HG03064 (cell line): ENCODE data around the gene NDUFB7.
"Not testable (repeated sequence)": the region's sequence is repeated elsewhere in the genome, so short reads cannot be mapped to it uniquely, and the experiment has no call there.

Experiments
- ATAC-seq: cut with Tn5 transposase; IDR thresholded peaks from one replicate; pipeline ENCODE4 v1.9.1; 2021; ENCODE audit warnings: low read depth; ENCODE audit not compliant: unreplicated experiment

The NDUFB7 gene

GRCh38 chr19:14575428-14575980 lies 3.6 kb upstream of the NDUFB7 start:
- ATAC-seq, result no peak

- ATAC-seq, result no peak
Observed at GRCh38 chr19:14570864-14571527, 870 bp downstream of the NDUFB7 start.

- ATAC-seq, result no peak
Observed at GRCh38 chr19:14567079-14567478, 4.8 kb downstream of the NDUFB7 start.

GRCh38 chr19:14566712-14567077 lies 5.2 kb downstream of the NDUFB7 start:
- no peak for ATAC-seq

- no peak for ATAC-seq
Observed at GRCh38 chr19:14565765-14566711, 5.8 kb downstream of the NDUFB7 start.

GRCh38 chr19:14565298-14565679 lies 6.6 kb downstream of the NDUFB7 start:
- ATAC-seq, result no peak

GRCh38 chr19:14564652-14565297 lies 7.1 kb downstream of the NDUFB7 start:
- not testable (repeated sequence) for ATAC-seq

- ATAC-seq, result no peak
Observed at GRCh38 chr19:14563989-14564651, 7.7 kb downstream of the NDUFB7 start.

- no peak for ATAC-seq
Observed at GRCh38 chr19:14563590-14563926, 8.3 kb downstream of the NDUFB7 start.

GRCh38 chr19:14562660-14563589 lies 8.9 kb downstream of the NDUFB7 start:
- no peak for ATAC-seq

- no peak for ATAC-seq
Observed at GRCh38 chr19:14561847-14562351, 10.0 kb downstream of the NDUFB7 start.

- ATAC-seq, result no peak
Observed at GRCh38 chr19:14561249-14561648, 10.6 kb downstream of the NDUFB7 start.

- ATAC-seq, result no peak
Observed at GRCh38 chr19:14560776-14561108, 11.1 kb downstream of the NDUFB7 start.

GRCh38 chr19:14559916-14560775 lies 11.7 kb downstream of the NDUFB7 start:
- no peak for ATAC-seq

- no peak for ATAC-seq
Observed at GRCh38 chr19:14558370-14559066, 13.3 kb downstream of the NDUFB7 start.

- ATAC-seq, result no peak
Observed at GRCh38 chr19:14556662-14557188, 15.1 kb downstream of the NDUFB7 start.

- ATAC-seq, result no peak
Observed at GRCh38 chr19:14555918-14556661, 15.8 kb downstream of the NDUFB7 start.
